ENCODE results near the gene SIMC1. TPM values are rescaled to one million over a fixed set of nuclear protein-coding genes. Genes with fewer than 3 reads are reported as not detected.

Gene SIMC1
- total RNA-seq, 1 experiment from 2014 or later, result 19.7 TPM

DNA sequence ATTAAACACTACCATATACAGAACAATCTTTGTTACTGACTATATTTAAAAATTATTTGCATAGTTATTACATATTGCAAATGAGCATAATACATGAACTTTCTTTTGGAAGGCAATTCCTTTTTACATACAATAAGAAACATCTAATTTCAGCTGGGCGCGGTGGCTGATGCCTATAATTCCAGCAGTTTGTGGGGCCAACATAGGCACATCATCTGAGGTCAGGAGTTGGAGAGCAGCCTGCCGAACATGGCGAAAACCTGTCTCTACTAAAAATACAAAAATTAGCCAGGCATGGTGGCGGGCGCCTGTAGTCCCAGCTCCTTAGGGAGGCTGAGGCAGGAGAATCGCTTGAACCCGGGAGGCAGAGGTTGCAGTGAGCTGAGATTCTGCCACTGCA, 36.4 kb upstream of the SIMC1 start:
- POLR2A ChIA-PET, result no interaction called here
- no peaks in the 10 kb centered on the region for H4K20me1 ChIP-seq (ENCODE audit: insufficient read depth)
- H3K4me3 ChIP-seq (replicated peaks in 1 of 2; ENCODE audit: low read depth in 1 of 2, low read length in 2 of 2), result no peak overlapping the region
- no peaks in the 10 kb centered on the region for H3K9me3 ChIP-seq (ENCODE audit: control insufficient read depth in 1 of 2, insufficient read depth in 1 of 2, low read depth in 1 of 2, low read length in 2 of 2)
- no peak overlapping the region for H3K9ac ChIP-seq (ENCODE audit: low read length)
- H3K4me2 ChIP-seq (ENCODE audit: low read length), result no peak overlapping the region
- RAD21 ChIA-PET (ENCODE audit: low non-redundant PET in 1 of 2, low total read pairs in 2 of 2, uncharacterized antibody in 2 of 2, unreplicated experiment in 2 of 2), result no interaction called here
- no peak for TF ChIP-seq RAD21 (IDR thresholded peaks at IDR 0.05; ENCODE audit: low read depth)
- DNase-seq (ENCODE audit: low read depth, low spot score), result no peak
- H3K79me2 ChIP-seq (ENCODE audit: insufficient read depth, low read length), result no peaks in the 10 kb centered on the region
- H3K4me1 ChIP-seq (ENCODE audit: control insufficient read depth in 1 of 2, insufficient read depth in 2 of 2, low read length in 2 of 2), result peaks cover 0 to 3% of the 10 kb centered on the region in 2 experiments; a peak in 1 of 4 replicates
- no TSS peak for BruUV-seq (replicated peaks)
- no peak for ATAC-seq
- no peak overlapping the region for H3K27ac ChIP-seq (ENCODE audit: low read depth, low read length)
- CTCF ChIA-PET, result no interaction called here
- no peak overlapping the region for H2AFZ ChIP-seq (ENCODE audit: low read depth, low read length, poor library complexity, severe bottlenecking)
- H3K27me3 ChIP-seq (ENCODE audit: insufficient read depth, low read length), result no peaks in the 10 kb centered on the region
- H3K36me3 ChIP-seq (ENCODE audit: control insufficient read depth in 1 of 2, insufficient read depth in 2 of 2, low read length in 2 of 2), result no peaks in the 10 kb centered on the region
- no peaks in the 10 kb centered on the region for H3K9me2 ChIP-seq (ENCODE audit: insufficient read depth)
- intact Hi-C loops (cut with micrococcal nuclease), result no loop called here

DNA sequence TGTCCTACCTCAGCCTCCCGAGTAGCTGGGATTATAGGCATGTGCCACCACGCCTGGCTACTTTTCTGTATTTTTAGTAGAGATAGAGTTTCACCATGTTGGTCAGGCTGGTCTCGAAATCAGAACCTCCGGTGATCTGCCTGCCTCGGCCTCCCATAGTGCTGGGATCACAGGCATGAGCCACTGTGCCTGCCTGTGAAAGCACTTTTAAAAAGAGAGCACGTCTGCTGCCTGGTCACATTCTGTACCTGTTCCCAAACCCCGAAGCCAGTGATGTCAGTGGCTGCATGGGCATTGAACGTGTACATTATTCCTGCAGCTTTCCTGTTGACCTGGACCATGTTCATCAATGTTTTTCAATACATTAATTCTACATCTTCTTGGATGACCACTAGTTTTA, 35.1 kb upstream of the SIMC1 start:
- ChIA-PET RAD21 (ENCODE audit: low non-redundant PET in 1 of 2, low total read pairs in 2 of 2, uncharacterized antibody in 2 of 2, unreplicated experiment in 2 of 2) (no interaction called here), POLR2A (no interaction called here), CTCF (no interaction called here)
- Histone ChIP-seq H2AFZ (ENCODE audit: low read depth, low read length, poor library complexity, severe bottlenecking) (no peak overlapping the region), H3K27ac (ENCODE audit: low read depth, low read length) (no peak overlapping the region), H3K4me3 (replicated peaks in 1 of 2; ENCODE audit: low read depth in 1 of 2, low read length in 2 of 2) (no peak overlapping the region), H3K9ac (ENCODE audit: low read length) (no peak overlapping the region), H3K79me2 (ENCODE audit: insufficient read depth, low read length) (no peaks in the 10 kb centered on the region), H3K27me3 (ENCODE audit: insufficient read depth, low read length) (no peaks in the 10 kb centered on the region), H4K20me1 (ENCODE audit: insufficient read depth) (no peaks in the 10 kb centered on the region), H3K9me2 (ENCODE audit: insufficient read depth) (no peaks in the 10 kb centered on the region), H3K4me1 (ENCODE audit: control insufficient read depth in 1 of 2, insufficient read depth in 2 of 2, low read length in 2 of 2) (peaks cover 0 to 3% of the 10 kb centered on the region in 2 experiments; a peak in 1 of 4 replicates), H3K36me3 (ENCODE audit: control insufficient read depth in 1 of 2, insufficient read depth in 2 of 2, low read length in 2 of 2) (no peaks in the 10 kb centered on the region), H3K9me3 (ENCODE audit: control insufficient read depth in 1 of 2, insufficient read depth in 1 of 2, low read depth in 1 of 2, low read length in 2 of 2) (no peaks in the 10 kb centered on the region), H3K4me2 (ENCODE audit: low read length) (no peak overlapping the region)
- intact Hi-C loops (cut with micrococcal nuclease), result no loop called here
- BruUV-seq (replicated peaks), result no TSS peak
- no peak for ATAC-seq
- no peak for DNase-seq (ENCODE audit: low read depth, low spot score)
- TF ChIP-seq POLR2A (IDR thresholded peaks at IDR 0.05; ENCODE audit: borderline replicate concordance, extremely low read depth, insufficient read depth, insufficient read length) (no peak), YY1 (IDR thresholded peaks at IDR 0.05; ENCODE audit: extremely low read depth, insufficient replicate concordance, low read depth, low read length) (no peak), EGR1 (IDR thresholded peaks at IDR 0.05; ENCODE audit: low read depth) (no peak), EZH2 (IDR thresholded peaks at IDR 0.05) (no peak), ZFX (IDR thresholded peaks at IDR 0.05) (no peak), POLR2AphosphoS5 (IDR thresholded peaks at IDR 0.05; ENCODE audit: low read depth, low read length) (no peak), SIN3A (IDR thresholded peaks at IDR 0.05; ENCODE audit: low read depth) (no peak), ELF1 (IDR thresholded peaks at IDR 0.05; ENCODE audit: borderline replicate concordance, low read depth) (no peak), TCF7L2 (IDR thresholded peaks at IDR 0.05; ENCODE audit: borderline replicate concordance, extremely low read depth, insufficient read depth, insufficient read length) (no peak), CBX3 (IDR thresholded peaks at IDR 0.05; ENCODE audit: low read depth) (no peak), SRF (IDR thresholded peaks at IDR 0.05; ENCODE audit: low read depth) (no peak)
- TF ChIP-seq, protein P1, sequence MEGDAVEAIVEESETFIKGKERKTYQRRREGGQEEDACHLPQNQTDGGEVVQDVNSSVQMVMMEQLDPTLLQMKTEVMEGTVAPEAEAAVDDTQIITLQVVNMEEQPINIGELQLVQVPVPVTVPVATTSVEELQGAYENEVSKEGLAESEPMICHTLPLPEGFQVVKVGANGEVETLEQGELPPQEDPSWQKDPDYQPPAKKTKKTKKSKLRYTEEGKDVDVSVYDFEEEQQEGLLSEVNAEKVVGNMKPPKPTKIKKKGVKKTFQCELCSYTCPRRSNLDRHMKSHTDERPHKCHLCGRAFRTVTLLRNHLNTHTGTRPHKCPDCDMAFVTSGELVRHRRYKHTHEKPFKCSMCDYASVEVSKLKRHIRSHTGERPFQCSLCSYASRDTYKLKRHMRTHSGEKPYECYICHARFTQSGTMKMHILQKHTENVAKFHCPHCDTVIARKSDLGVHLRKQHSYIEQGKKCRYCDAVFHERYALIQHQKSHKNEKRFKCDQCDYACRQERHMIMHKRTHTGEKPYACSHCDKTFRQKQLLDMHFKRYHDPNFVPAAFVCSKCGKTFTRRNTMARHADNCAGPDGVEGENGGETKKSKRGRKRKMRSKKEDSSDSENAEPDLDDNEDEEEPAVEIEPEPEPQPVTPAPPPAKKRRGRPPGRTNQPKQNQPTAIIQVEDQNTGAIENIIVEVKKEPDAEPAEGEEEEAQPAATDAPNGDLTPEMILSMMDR (IDR thresholded peaks at IDR 0.05 in 2 of 3, conservative IDR thresholded peaks at IDR 0.05 in 1 of 3; ENCODE audit: borderline replicate concordance in 1 of 3, insufficient read depth in 1 of 3, low read depth in 2 of 3, low read length in 2 of 3), result no peak
- TF ChIP-seq, protein P2, sequence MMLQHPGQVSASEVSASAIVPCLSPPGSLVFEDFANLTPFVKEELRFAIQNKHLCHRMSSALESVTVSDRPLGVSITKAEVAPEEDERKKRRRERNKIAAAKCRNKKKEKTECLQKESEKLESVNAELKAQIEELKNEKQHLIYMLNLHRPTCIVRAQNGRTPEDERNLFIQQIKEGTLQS (IDR thresholded peaks at IDR 0.05), result no peak
- TF ChIP-seq, protein P3, sequence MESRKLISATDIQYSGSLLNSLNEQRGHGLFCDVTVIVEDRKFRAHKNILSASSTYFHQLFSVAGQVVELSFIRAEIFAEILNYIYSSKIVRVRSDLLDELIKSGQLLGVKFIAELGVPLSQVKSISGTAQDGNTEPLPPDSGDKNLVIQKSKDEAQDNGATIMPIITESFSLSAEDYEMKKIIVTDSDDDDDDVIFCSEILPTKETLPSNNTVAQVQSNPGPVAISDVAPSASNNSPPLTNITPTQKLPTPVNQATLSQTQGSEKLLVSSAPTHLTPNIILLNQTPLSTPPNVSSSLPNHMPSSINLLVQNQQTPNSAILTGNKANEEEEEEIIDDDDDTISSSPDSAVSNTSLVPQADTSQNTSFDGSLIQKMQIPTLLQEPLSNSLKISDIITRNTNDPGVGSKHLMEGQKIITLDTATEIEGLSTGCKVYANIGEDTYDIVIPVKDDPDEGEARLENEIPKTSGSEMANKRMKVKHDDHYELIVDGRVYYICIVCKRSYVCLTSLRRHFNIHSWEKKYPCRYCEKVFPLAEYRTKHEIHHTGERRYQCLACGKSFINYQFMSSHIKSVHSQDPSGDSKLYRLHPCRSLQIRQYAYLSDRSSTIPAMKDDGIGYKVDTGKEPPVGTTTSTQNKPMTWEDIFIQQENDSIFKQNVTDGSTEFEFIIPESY (IDR thresholded peaks at IDR 0.05; ENCODE audit: extremely low read depth, insufficient replicate concordance, low read length), result no peak
